Adrenal gland (tissue), 5 donors: ENCODE results near the gene GAN.

Experiments used
- POLR2A ChIP-seq, 2 donors: fragments of 450-650 bp; IDR thresholded peaks; one replicate each; pipeline ENCODE4 v1.6.1; 2017; ENCODE audit warnings: antibody characterized with exemption in 2 of 2, mild to moderate bottlenecking in 2 of 2, moderate library complexity in 1 of 2
- TF ChIP-seq, protein P1 (sequence below), 6 experiments: fragments of 450-650 bp in 4 of 6; fragments of 200-600 bp in 2 of 6; sonication (generic) in 1 of 6; IDR thresholded peaks; 1 replicate in 5 of 6; 2 replicates in 1 of 6; pipeline versions ENCODE4 v1.5.1 to v1.8.0; 2016 to 2021; ENCODE audit warnings: antibody characterized with exemption in 6 of 6, mild to moderate bottlenecking in 2 of 6, moderate library complexity in 1 of 6
- donor health status: DM: no; HTN: no; CAD: no.

DNA sequence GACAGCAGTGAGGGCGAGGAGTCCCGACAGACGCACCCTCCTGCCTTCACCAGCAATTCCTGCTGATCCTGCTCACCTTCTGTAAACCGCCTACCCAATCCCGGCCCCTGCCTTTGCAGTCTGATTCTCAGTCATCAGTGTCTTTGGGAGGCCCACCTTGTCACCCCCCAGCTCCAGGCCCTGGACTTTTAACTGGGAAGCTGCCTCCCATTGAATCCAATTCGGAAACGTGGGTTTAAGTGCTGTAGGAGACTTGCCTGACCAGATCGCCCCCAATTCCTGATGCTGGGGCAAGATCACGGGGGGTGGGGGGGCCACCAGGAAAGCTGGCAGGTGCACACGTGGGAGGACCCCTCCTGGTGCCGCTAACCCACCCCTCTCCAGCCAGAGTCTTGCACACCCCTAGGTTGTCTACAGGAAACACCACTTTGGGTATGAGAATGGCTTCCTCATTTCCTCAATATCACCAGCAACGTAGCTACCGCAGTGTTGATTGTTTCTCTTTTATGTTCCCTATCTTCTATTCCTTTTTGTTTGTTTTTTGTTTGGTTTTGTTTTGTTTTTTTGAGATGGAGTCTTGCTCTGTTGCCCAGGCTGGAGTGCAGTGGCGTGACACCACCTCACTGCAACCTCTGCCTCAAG lies 83.2 kb downstream of the GAN start:
- TF ChIP-seq, protein P1, sequence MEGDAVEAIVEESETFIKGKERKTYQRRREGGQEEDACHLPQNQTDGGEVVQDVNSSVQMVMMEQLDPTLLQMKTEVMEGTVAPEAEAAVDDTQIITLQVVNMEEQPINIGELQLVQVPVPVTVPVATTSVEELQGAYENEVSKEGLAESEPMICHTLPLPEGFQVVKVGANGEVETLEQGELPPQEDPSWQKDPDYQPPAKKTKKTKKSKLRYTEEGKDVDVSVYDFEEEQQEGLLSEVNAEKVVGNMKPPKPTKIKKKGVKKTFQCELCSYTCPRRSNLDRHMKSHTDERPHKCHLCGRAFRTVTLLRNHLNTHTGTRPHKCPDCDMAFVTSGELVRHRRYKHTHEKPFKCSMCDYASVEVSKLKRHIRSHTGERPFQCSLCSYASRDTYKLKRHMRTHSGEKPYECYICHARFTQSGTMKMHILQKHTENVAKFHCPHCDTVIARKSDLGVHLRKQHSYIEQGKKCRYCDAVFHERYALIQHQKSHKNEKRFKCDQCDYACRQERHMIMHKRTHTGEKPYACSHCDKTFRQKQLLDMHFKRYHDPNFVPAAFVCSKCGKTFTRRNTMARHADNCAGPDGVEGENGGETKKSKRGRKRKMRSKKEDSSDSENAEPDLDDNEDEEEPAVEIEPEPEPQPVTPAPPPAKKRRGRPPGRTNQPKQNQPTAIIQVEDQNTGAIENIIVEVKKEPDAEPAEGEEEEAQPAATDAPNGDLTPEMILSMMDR (IDR thresholded peaks at IDR 0.05), result no peak
- no peak for TF ChIP-seq POLR2A (IDR thresholded peaks at IDR 0.05)
